Activated CD4-positive, CD25-positive, alpha-beta regulatory T cell treated with anti-CD3 and anti-CD28 coated beads, Interleukin-2, amount 50 U/mL, for 16 hours (primary cell): ENCODE data around the gene TBC1D8.

Experiments
- DNase-seq: peaks from one replicate; pipeline ENCODE4 v3.0.0-alpha.2; 2020; ENCODE audit warnings: low read depth, low spot score

TBC1D8 gene

DNA sequence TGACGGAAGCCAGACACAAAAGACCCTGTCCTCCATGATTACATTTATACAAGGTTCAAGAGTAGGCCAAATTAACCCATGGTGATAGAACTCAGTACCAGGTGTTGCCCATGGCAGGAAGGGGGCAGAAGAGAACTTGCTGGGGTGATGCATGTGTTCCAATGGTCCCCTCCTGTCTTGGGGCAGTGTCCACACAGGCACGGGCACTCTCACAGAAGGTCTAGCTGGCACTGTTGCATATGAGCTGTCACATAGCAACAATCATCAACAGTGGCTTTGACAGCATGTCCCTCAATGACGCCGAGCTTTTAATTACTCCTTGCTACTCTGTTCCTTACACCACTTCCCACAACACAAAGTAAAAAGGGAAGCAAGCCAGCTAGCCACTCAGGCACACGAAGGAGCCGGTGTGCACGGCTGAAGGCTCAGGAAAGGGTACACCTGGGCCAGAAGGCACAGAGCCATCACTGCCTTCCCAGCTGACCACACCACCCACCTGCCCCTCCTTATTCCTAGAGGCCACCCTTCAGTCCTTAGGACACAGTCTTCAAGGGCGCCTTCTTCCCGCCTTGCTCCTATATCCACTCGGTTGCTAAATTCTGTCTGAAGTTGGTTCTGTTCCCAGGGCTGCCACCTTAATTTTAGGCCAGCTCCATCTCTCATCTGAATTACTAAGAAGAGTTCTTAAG is 120.2 kb downstream of the TBC1D8 start:
- DNase-seq: no peak

DNA sequence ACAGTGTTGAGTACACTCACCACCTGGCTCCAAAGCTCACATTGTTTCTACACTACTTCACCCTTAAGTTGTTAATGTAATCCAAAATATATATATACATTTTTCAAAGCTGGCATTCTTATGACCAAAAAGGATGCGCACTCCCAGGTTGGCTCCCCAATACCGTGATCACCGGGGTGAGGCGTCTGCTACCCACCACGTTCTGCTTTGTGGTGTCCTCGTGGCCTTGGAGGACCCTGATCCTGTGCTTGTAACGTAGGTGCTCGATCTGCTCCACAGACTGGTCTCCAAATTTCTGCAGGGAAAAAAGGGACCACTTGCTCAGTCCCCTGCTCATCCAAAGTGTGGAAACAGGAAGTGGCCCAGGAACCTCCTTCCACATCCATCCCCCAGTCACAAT is 123.3 kb downstream of the TBC1D8 start:
- DNase-seq: no peak

DNA sequence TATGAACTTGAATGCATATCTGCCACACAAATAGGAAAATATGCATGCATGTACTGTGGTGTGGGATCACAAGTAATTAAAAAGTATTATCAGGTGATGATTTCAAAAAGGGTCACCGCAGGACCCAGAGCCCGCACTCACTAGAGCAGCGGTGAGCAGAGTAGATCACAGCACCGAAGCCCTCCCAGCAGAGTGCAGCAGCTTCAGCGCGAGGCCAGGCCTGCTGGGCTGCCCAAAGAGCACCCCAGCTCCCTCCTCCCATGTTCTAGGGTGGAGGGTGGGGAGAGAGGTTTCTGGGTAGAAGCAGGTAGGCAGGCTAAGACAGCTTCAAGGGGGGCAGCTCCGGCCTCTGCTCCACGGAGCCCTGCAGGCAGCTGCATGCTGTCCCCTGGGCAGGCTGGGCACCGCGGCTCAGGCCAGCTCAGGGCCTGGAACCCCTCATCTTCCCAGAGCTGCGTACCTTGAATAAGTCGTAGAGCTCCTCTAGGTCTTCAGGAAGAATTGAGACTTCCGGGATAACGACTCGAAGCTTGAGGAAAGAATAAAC is 124.2 kb downstream of the TBC1D8 start:
- no peak for DNase-seq

DNA sequence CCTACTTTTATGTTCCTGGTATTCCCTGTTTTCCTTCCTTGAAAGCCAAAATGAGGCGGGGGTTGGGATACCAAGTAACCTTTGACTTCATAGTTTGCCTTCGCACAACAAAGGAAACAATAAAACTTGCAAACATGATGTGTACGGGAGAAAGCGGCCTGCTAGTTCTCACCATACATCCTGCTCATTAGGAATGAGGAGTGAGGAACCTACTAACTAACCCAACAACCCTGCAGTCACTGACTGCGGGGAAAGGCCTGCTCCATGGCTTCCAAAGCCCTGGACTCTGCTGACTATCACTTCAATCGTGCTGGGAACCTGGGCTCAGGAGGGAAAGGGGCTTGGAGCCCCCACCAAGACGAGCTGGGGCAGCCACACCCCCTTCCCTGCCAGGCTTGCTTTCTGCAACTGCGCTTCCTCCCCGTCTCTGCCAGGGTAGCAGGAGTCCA is 124.9 kb downstream of the TBC1D8 start:
- DNase-seq: no peak

DNA sequence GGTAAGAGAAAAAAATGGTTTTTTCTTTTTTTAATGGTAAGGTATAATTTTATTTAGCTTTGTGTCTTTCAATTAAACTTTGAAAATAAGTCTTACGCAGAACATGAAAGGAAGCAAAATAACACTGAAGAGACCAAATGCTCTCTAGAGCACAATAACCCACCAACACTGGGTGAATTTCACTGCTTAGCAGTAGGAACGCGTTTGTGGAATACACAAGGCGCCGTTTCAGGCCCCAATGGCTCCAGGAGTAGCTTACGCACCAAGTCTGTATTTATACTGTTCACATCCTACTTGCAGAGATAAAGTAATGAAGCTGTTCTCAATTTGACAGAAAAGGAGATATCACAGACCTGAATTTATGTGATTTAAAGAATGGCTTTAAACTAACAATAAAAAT is 125.6 kb downstream of the TBC1D8 start:
- no peak for DNase-seq

DNA sequence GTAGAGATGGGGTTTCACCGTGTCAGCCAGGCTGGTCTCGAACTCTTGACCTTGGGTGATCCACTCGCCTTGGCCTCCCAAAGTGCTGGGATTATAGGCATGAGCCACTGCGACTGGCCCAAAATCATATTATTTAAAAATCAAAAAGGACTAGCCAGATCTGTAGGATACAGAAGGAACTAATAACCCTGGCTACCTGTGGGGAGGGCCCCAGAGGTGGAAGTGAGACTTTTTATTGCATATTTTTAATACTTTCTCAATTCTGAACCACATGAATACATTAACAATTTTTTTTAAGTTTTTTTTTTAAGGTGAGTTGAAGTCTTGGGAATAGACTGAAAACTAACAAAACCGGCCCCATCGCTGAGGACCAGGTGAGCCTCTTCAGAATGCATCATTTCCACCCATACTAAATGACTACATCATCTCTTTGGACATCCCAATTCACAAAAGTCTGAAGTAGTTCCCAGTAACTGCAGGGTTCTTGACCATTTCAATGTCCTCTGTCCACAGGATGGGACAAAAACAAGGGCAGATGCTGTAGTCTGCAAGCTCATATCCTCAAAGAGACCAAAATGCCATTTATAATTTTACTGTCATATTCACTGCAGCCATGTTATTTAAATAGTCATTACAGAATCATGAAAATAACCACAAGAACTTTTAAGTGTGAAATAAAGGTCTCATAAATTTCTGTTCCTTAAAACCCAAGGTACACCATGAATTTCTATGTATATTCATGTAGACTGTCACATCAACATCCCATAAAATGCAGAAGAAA is 127.7 kb downstream of the TBC1D8 start:
- DNase-seq: no peak

DNA sequence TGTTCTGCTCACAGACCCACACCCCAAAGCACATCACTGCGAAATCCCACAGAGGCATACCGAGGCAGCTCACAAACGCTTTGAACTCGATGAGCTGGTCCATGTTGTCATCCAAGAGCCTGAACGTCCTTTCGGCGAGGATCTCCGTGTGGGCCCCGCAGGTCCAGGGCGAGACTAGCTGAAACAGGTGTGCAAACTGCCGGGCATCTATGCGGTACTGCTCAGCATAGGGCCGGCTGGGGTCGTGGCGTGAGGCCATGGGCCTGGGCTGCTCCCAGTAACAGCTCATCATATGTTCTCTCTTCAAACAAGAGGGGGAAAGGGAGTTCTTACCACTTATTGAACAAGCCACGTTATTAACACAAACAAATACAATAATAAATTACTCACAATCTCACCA is 129.0 kb downstream of the TBC1D8 start:
- DNase-seq: no peak

DNA sequence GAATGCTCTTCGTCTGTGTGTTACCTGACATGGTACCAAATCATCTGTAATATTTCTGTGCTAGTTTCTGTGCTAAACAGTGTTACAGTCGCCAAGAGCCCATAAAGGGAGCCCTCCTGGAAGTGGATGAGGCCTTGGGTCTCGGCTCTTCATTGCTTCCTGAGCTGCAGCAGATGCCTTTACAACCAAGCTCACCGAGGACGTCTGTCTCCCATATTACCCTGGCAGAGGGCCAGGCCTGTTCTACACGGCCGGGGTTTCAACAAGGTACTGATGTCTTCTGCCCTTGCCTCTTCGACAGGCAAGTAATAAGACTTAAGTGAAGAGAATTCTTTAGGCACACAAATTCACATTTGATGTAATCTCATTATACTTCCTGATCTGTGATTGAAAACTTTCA is 132.2 kb downstream of the TBC1D8 start:
- no peak for DNase-seq

DNA sequence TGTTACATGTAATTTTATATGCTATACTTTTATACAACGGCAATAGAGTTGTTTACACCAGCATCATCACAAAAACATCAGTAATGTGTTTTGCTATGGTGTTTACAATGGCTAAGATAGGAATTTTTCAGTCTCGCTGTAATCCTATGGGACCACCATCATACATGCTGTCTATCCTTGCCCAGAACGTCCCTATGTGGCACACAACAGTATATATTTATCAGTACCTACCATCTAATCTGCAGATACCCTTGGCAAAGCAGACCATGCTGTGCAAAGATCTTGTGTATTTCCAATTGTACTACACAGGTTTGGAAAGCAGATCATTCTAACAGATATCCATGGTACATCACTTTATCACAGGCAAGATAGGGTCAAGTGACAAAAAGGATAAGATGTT is 133.8 kb downstream of the TBC1D8 start:
- DNase-seq: no peak

DNA sequence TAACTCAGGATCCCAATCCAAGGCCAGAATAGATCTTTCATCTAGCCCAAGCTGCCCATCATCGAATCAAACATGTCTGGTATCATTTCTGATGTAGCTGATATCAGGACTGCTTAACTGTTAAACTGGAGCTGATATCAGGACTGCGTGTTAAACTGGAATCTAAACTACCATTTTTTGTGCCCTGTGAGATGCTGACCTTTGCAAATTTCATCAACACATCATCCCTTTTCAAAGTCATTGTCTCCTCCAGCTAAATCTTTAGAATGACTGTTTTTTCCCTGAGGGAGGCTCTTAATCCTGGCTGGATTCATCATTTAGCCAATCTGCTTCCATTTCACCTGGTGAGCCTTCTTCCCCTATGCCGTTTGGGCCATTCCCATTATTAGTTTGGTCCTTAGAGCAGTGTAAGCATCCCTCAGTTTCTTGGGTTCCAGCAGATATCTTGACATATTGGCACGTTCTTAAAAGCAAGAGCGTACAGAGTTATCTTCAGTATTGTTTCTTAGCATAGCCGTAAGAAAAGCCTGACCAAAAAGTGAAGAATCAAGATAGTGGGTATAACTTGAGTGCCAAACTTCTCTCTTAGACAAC is 136.8 kb downstream of the TBC1D8 start:
- no peak for DNase-seq

DNA sequence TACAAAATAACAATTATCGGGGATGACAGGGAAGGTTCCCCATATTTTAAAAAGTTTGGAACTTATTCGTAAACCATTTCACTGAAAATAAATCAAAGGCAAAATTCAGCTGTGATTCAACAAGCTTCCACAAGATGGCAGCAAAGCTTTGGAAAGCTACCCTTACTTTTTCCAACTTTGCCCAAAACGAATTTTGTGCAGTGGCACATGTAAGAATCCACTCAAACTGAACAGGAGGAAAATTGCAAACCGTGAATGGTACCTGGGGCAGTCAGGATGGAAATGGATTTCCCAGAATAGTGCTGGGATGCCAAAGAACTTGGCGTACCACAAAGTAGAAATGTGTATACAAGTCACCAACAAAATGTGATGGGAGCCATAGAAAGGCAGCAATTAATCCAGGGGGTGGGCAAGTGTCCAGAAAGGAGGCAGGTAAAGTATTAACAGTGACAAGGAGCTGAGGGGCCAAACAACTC is 138.4 kb downstream of the TBC1D8 start:
- no peak for DNase-seq

DNA sequence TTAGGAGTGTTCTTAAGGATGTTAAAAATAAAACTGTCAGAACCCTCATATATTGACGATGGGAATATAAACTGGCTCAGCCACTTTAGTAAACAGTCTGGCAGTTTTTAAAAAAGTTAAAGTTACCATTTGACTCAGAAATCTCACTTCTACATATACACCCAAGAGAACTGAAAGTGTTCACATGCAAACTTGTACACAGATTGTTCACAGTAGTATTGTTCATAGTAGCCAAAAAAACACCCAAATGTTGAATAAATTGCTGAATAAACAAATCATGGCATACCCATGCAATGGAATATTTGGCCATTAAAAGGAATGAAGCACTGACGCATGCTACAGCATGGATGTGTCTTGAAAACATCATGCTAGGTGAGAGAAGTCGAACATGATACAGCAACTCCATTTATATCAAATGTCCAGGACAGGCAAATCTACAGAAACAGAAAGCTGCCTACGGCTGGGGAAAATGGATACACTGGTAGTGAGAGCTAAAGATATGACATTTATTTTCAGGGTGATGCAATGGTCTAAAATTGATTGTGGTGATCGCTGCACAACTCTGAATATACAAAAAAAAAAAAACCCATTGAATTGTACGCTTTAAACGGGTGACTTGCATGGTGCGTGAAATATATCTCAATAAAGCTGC is 139.0 kb downstream of the TBC1D8 start:
- DNase-seq: no peak

DNA sequence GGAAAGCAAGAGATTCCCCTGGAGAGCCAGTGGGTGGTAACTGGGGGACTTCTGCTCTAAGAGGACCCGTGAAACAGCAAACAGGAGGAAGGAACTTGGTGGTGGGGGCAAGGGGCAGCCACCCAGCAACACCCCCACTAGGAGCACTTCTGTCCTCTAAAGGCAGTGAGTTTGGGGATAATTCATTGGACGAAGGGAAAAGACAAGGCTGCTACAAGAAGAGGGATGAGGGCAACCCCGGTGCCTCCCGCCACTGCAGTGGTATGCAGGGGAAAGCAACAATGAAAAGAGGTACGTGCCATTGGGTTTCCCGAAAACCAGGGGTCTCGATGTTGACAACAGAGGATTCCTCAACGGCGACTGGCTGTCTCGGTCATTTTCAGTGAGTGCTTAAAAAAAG is 140.0 kb downstream of the TBC1D8 start:
- DNase-seq: no peak

DNA sequence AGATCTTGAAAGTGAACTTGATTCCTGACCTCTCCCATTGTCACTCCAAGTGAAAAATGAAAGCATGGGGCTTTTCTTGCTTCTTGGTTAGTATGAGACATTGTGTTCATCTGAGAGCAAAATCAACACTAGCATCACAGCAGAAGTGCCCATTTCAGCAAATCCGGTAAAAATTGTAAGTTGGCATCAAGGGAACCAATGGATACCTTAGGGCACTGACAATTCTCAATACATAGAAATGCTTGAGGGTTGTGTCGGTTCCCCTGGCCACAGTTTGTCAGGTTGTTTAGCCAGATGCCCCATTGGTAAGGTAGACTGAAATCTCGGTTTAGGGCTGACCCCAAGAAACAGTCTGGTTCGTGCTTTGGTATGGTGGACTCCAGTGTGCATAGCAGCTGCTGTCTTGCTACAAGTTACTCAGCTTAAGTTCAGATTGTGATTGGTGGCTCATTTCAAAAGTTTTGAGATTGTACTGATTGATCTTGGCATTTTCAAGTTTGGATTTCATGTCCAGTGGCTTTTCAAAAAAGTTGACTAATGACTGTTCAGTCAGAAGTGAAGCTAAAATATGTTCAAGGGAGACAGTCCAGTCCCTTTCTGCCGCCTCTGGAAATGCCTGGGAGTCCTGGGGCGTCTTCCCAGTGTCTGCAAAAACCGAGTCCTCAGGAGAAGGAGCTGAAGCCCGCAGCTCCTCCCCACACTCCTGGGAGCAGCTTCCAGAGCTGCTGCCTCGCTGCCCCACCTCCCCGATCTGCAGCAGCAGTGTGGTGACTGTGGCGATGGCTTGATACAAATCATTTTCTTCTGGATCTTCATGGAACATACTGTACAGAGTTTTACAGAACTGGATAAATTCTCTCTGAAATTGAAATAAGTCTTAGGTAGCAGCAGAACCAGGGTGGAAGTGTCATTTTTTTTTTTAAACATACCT is 143.5 kb downstream of the TBC1D8 start:
- DNase-seq: no peak

DNA sequence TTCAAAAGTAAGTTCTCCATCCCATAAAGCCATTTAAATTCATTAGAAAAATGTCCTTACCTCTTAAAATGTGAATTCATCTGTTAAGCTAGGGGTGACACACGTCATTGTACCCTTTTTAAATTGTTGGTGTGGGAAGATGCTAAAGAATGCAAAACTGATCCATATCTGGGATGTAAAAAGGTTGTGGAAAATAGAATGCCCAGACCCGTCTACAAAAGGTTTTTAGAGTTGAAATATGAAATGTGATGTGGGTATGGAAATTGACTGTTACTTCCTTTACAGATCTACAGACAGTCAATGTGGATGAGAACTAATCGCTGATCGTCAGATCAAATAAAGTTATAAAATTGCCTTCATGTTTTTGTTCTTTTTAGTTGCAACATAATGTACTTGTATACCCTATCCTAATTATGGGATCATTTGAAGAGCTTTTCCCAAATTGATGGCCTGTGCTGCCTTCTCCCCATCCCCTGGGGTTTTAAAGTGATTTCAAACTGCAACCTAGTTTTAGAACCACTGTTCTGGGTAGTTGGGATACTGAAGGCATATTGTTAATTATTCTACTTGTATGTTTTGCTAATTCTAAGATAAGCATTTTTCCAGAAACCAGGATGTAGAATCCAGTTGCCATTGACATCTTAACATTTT is 145.0 kb downstream of the TBC1D8 start:
- DNase-seq: no peak

DNA sequence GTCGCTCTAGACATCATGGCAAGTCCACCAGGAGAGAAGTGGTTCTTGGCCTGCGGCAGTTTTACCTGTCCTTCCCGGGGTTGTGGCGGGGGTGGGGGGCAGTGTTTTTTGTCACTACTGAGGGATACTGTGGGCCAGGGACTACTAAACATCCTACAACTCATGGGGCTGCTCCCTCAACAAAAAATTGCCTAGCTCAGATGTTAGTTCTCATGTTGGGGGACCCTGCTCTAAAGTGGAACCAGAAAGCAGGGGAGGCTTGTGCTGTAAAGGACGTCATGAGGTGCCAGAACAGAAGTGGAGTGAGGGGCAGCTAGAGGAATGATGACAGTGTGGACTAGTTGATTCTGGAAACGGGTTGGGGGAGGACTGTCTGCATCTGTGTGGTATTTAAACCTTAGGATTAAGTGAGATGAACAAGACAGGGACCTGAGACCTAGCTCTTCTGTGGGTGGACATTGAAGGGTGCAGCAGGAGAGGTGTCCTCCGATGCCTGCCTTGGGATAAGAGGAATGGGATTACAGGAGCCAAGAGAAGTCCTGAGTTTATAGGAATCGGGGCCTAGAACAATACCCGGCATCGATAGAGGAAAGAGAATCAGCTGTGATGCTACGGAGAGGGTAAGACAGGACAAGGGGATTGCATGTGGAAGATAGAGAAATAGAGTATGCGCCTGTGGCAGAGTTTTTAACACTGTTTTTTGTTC is 146.4 kb downstream of the TBC1D8 start:
- no peak for DNase-seq

DNA sequence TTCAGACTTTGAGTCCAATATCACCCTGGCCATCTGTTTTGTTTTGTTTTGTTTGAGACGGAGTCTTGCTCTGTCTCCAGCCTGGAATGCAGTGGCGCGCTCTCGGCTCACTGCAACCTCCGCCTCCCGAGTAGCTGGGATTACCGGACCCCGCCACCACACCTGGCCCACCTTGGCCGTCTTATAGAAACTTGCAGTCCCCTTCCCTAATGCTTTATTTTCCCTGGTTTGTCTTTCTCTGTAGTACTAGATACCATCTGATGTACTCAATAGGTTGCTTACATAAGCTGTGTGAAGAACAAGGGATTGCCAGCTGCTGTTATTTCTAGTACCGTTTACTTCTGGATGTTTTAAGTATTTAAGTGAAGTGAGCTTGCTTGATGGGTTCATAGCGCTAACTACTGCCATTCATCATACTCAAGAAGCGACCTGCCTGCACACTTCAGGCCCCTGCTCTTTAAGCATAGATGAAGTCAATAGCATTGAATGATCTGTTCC is 147.9 kb downstream of the TBC1D8 start:
- DNase-seq: no peak

DNA sequence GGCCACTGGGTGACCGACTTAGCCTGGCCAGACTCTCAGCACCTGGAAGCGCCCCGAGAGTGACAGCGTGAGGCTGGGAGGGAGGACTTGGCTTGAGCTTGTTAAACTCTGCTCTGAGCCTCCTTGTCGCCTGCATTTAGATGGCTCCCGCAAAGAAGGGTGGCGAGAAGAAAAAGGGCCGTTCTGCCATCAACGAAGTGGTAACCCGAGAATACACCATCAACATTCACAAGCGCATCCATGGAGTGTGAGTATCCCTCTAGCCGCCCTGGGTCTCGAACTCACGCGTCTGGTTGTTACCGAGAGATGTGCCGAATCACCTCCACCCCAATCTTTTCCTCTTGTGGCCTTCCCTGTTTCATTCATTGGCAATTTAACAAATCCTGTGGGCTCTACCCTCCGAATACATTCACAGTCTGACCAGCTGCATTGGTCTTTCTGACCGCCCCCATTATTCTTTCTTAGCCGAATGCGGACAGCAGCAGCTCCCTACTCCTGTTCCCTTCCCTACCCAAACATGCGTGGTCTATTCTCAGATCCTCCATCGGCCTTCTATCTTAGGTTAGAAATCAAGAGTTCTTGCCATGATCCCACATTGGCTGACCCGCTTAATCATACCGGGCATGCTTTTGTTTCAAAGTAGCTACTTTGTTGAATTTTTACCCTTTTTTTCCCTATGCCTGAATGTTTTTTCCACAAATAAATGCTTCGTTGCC is 148.5 kb downstream of the TBC1D8 start:
- DNase-seq: no peak
